KMS-11 (cell line): ENCODE data around the gene UCK2.
A peak's percentile ranks its signal among the peaks of the same experiment; 100 is the strongest.

Experiments used
- H2AFZ ChIP-seq: fragments of 200-600 bp; sonication (generic); 2 replicates; pipeline ENCODE4 v1.6.1; 2016; ENCODE audit warnings: antibody characterized with exemption, mixed run types, low read depth
- H3K27ac ChIP-seq: fragments of 200-600 bp; sonication (generic); 2 replicates; pipeline ENCODE4 v1.6.1; 2016; ENCODE audit warnings: mild to moderate bottlenecking, mixed run types
- H3K27me3 ChIP-seq: fragments of 200-600 bp; sonication (generic); 2 replicates; pipeline ENCODE4 v1.6.1; 2017; ENCODE audit warnings: mild to moderate bottlenecking, low read depth, mixed run types, moderate library complexity; ENCODE audit not compliant: insufficient read depth
- H3K36me3 ChIP-seq: fragments of 200-600 bp; sonication (generic); 2 replicates; pipeline ENCODE4 v1.6.1; 2017; ENCODE audit warnings: mild to moderate bottlenecking, mixed run types; ENCODE audit not compliant: insufficient read depth
- H3K4me1 ChIP-seq: fragments of 200-600 bp; sonication (generic); 2 replicates; pipeline ENCODE4 v1.6.1; 2016; ENCODE audit warnings: mild to moderate bottlenecking, low read depth, mixed run types; ENCODE audit not compliant: poor library complexity, severe bottlenecking
- H3K4me2 ChIP-seq: fragments of 200-600 bp; sonication (generic); 2 replicates; pipeline ENCODE4 v1.7.0; 2016; ENCODE audit warnings: mild to moderate bottlenecking, mixed run types
- H3K4me3 ChIP-seq: fragments of 200-600 bp; sonication (generic); IDR thresholded peaks from 2 replicates; pipeline ENCODE4 v1.6.1; 2017; ENCODE audit warnings: low read depth, low read length, mixed read lengths; ENCODE audit not compliant: insufficient read depth
- H3K79me2 ChIP-seq: fragments of 200-600 bp; sonication (generic); 2 replicates; pipeline ENCODE4 v1.6.1; 2016; ENCODE audit warnings: low read depth, mixed run types; ENCODE audit not compliant: insufficient read depth
- H3K9ac ChIP-seq: fragments of 200-600 bp; sonication (generic); 2 replicates; pipeline ENCODE4 v1.6.1; 2016; ENCODE audit warnings: mild to moderate bottlenecking, mixed run types
- H4K20me1 ChIP-seq: fragments of 200-600 bp; sonication (generic); 2 replicates; pipeline ENCODE4 v1.6.1; 2016; ENCODE audit warnings: mild to moderate bottlenecking, mixed run types; ENCODE audit not compliant: insufficient read depth
- TF ChIP-seq, protein P1 (sequence below): fragments of 200-600 bp; sonication (generic); conservative IDR thresholded peaks from 2 replicates; pipeline ENCODE4 v1.6.1; 2017; ENCODE audit warnings: low read depth, mild to moderate bottlenecking, antibody characterized with exemption, low read length, moderate library complexity, mixed read lengths

Gene UCK2

DNA sequence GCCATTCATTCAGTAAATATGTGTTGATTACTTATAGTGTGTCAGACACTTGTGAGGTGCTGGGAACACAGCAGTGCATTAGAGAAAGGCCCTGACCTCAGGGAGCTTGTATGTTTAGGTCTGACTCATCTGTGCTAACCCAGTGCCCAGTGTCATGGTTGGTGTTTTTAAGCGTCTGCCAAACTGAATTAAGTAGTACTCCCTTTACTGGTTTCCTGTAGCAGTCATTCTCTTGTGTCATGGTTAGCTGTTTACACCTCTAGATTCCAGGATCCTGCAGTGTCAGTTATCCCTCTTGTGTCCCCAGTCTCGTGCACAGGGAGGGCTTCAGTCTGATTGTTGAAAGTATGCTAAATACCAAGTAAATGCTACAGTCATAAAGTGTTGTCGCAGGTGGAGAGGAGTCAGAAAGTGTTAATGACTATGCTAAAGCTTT lies 14.2 kb downstream of the UCK2 start:
- TF ChIP-seq, protein P1, sequence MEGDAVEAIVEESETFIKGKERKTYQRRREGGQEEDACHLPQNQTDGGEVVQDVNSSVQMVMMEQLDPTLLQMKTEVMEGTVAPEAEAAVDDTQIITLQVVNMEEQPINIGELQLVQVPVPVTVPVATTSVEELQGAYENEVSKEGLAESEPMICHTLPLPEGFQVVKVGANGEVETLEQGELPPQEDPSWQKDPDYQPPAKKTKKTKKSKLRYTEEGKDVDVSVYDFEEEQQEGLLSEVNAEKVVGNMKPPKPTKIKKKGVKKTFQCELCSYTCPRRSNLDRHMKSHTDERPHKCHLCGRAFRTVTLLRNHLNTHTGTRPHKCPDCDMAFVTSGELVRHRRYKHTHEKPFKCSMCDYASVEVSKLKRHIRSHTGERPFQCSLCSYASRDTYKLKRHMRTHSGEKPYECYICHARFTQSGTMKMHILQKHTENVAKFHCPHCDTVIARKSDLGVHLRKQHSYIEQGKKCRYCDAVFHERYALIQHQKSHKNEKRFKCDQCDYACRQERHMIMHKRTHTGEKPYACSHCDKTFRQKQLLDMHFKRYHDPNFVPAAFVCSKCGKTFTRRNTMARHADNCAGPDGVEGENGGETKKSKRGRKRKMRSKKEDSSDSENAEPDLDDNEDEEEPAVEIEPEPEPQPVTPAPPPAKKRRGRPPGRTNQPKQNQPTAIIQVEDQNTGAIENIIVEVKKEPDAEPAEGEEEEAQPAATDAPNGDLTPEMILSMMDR: no peak
- Histone ChIP-seq H3K27ac (peak overlapping the region; percentile 11; the same call in 1 of the 2 replicates), H3K9ac (no peak overlapping the region), H3K4me2 (peak overlapping the region; percentile 49; the same call in 1 of the 2 replicates), H3K4me1 (peaks cover 84% of the 10 kb centered on the region), H3K27me3 (no peaks in the 10 kb centered on the region), H2AFZ (no peak overlapping the region), H3K36me3 (no peaks in the 10 kb centered on the region), H4K20me1 (peaks cover 94% of the 10 kb centered on the region), H3K4me3 (no peak overlapping the region), H3K79me2 (peaks cover 100% of the 10 kb centered on the region)

DNA sequence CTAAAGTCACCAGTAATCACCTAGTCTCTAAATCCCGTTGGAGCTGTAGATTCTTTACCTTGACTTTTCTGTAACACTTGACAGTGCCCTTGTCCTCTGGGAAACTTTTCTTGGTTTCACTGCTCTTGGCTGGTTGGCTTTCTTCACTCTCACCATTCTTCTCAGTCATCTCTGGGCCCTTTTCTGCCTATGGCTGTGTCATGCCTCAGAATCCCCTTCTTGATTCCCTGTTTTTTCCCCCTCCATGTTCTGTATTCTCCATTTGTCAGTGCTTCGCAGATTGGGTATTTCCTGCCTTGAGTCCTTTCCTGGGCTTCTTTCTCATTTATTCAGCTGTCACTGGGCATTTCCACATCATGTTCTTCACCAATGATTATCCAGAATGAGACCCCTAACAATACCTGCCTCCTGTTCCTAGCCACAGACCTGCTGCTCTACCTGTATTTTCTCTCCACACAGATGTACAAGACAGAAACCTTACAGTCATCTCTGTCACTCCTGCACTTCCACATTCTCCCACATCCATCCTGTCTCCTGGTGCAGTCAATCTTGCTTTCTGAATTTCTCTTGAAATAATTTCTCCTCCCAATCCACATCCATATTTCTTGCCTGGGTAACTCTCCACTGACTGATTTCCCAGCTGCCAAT lies 14.7 kb downstream of the UCK2 start:
- Histone ChIP-seq H2AFZ (no peak overlapping the region), H3K4me1 (peaks cover 84% of the 10 kb centered on the region), H3K36me3 (no peaks in the 10 kb centered on the region), H3K4me2 (peak overlapping the region; percentile 49), H4K20me1 (peaks cover 94% of the 10 kb centered on the region), H3K9ac (no peak overlapping the region), H3K4me3 (peak overlapping the region; percentile 81), H3K27me3 (no peaks in the 10 kb centered on the region), H3K79me2 (peaks cover 100% of the 10 kb centered on the region), H3K27ac (peak overlapping the region; percentile 11; the same call in 1 of the 2 replicates)
- TF ChIP-seq, protein P1: no peak

DNA sequence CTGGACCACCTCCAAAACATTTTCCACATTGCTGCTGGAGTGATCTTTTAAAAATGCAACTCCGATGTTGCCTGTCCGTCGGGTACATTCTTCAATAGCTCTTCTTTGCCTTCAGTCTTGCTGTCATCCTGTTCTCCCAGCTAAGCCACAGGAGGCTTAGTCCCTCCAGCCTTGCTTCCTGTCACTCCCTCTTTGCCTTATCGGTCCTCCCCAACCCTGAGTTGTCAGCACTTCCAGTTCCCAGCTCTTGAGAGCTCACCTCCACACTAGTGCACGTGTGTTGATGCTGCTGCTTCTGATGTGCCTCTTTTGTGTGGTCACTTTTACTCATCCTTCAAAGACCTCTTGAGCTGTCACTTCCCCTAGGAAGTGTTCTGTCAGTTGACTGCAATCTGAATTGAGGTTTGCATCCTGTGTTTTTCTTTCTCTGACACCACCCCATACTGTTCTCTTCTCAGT lies 15.3 kb downstream of the UCK2 start:
- no peak overlapping the region for H3K9ac ChIP-seq
- H3K27me3 ChIP-seq: no peaks in the 10 kb centered on the region
- H3K27ac ChIP-seq: peak overlapping the region; percentile 11; the same call in 1 of the 2 replicates
- H3K36me3 ChIP-seq: no peaks in the 10 kb centered on the region
- TF ChIP-seq, protein P1: no peak
- peak overlapping the region; percentile 49 for H3K4me2 ChIP-seq
- H2AFZ ChIP-seq: no peak overlapping the region
- peak overlapping the region; percentile 81 for H3K4me3 ChIP-seq
- H3K79me2 ChIP-seq: peaks cover 100% of the 10 kb centered on the region
- H3K4me1 ChIP-seq: peaks cover 86% of the 10 kb centered on the region
- H4K20me1 ChIP-seq: peaks cover 94% of the 10 kb centered on the region

DNA sequence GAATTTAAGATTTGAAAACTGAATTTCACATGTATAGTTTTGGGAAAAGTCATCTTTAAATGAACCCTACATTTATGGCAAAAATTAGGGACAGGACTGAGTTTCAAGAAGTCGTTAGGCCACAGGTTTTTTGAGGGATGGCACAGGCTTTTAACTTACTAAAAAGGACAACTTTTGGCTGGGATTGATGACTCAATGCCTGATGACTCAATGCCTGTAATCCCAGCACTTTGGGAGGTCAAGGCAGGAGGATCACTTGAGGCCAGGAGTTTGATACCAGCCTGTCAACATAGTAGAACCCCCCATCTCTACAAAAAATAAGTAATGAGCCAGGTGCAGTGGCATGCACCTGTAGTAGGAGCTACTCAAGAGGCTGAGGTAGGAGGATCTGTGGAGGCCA lies 15.9 kb downstream of the UCK2 start:
- Histone ChIP-seq H3K4me2 (peak overlapping the region; percentile 49; the same call in 1 of the 2 replicates), H4K20me1 (peaks cover 94% of the 10 kb centered on the region), H3K4me3 (peak overlapping the region; percentile 81), H3K9ac (no peak overlapping the region), H3K36me3 (no peaks in the 10 kb centered on the region; the same call in 1 of the 2 replicates), H3K27me3 (no peaks in the 10 kb centered on the region), H2AFZ (no peak overlapping the region), H3K79me2 (peaks cover 100% of the 10 kb centered on the region), H3K4me1 (peaks cover 87% of the 10 kb centered on the region), H3K27ac (no peak overlapping the region)
- TF ChIP-seq, protein P1: no peak
